Measurements from ENCODE around the gene TACC2.

The TACC2 gene

DNA sequence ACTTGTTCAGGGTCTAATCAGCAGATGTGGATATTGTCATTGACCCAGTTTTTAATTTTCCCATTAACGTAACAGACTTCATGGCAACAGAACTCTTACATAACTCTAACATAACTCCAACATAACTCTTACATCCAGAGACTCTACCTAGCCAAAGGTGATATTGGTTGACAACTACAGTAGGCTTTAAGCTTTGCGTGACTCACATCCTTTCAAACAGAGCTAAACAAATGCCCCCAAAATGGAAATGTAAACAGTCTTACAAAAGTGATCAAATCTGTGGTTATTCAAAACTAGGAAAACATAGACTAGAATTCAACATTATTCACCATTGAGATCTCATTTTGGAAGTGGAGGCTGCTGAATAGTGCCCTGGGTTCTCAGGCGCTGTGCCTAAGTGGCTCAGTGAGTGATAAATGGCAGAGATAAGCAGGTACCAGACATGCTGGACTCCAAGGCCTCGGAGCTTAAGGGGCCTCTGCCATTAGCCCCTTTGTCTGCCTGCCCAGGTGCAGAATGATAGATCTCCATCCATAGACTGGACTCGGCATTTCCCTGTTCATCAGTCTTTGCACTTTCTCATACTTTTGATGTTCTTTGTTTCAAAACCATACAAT is 247.8 kb downstream of the TACC2 start:
- DNase-seq, result no peak

DNA sequence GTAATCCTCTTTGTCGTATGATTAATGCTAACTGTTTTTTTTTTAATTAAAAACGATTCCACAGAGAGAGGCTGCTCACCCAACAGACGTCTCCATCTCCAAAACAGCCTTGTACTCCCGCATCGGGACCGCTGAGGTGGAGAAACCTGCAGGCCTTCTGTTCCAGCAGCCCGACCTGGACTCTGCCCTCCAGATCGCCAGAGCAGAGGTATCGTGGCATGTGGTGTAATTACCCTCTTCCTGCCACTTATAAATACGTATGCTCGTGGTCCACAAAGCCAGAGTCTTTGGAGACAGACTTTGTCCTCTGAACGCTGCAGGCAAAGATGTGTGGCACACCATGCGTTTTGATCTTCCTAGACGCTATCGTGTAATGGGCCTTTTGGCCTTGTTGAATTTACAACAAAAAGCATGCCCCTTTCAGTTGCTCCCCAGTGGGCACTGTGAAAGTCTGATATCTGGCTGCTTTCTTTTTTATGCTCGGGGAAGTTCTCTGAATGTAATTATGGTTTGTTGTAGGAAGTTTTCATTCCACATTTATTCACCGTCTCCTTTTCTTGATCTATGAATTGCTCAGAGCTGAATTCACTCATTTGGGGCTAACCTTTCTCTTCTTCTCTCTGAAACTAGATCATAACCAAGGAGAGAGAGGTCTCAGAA is 248.5 kb downstream of the TACC2 start:
- no peak for DNase-seq

DNA sequence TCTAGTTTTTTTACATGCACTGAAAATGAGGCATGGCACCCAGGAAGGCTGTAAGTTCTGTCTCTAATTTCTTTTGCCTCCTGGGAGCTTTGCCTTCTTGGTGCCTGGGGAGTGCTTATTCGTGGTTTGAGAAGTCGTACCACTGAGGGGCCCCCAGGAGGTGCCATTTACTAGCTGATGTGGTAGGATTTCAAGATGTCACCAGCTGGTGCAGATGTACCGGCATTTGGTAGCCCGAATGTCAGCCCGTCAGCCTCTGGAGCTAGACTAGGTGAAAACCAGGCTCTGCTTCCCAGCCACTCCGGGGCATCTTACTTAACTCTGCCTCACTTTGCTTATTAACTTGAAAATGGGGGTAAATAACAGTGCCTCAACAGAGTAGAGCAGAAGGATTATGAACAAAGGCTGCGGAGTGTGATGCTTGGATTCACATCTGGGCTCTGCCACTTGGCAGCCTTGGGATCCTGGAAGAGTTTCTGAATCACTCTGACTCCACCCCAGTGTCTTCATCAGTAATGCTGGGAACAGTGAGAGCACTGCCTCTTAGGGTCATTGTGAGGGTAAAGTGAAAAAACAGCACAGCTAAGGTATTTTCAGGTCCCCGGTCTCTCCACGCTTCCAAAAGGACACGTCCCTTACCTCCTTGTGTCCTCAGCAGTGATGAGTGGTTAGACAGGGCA is 250.8 kb downstream of the TACC2 start:
- no peak for DNase-seq

DNA sequence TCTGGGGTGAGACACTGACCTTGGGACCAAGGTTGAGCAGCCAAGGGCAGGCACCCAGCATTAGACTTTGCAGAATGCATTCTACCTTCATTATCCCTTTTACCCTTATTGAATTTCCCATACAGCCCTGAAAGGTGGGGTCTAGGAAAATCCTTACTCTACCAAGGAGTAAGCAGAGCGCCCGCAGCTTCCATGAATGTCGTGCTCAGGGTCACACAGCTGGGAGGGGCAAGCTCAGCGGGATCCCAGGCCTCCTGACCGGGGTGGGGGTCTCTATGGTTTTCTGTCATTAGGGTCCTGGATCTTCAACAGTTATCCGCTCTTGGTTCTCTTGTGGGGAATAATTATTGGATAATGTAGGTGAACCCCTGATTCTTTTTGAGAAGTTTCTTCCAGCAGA is 251.4 kb downstream of the TACC2 start:
- DNase-seq, result no peak

DNA sequence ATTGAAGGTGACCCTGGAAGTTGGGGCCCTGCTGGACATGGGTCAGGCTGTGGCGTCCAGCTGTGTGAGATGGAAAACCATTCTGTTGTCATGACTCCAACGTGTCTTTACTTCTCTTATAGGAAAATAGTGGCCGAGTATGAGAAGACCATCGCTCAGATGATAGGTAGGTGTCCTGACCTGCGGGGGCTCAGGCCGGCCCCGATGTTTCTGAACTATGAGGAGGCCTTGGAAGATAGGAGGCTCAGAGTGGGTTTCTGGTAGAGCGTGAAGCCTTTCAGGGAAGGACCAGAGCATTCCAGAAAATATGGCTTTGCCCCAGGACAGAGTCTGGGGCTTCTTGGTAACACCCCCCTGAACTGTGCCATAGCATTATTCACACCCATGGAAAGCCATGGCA is 252.9 kb downstream of the TACC2 start:
- DNase-seq, result no peak

DNA sequence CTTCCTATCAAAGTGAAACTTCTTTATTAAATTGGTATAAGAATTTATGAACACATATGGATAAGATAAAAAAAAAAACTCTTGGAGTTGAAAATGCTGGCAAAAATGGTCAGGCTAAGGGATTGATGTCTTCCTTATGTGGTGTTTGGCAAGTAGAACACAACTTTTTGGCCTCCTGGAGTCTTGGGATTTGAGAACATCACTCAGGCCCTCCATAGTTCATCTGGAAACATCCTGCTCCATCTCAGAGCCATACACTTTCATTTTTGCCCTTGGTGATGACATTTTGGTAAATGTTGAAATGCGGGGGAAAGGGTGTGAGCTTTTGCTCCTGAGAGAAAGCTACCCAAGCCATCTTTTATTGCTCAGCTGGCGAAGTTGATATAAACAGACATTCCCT is 254.6 kb downstream of the TACC2 start:
- no peak for DNase-seq

DNA sequence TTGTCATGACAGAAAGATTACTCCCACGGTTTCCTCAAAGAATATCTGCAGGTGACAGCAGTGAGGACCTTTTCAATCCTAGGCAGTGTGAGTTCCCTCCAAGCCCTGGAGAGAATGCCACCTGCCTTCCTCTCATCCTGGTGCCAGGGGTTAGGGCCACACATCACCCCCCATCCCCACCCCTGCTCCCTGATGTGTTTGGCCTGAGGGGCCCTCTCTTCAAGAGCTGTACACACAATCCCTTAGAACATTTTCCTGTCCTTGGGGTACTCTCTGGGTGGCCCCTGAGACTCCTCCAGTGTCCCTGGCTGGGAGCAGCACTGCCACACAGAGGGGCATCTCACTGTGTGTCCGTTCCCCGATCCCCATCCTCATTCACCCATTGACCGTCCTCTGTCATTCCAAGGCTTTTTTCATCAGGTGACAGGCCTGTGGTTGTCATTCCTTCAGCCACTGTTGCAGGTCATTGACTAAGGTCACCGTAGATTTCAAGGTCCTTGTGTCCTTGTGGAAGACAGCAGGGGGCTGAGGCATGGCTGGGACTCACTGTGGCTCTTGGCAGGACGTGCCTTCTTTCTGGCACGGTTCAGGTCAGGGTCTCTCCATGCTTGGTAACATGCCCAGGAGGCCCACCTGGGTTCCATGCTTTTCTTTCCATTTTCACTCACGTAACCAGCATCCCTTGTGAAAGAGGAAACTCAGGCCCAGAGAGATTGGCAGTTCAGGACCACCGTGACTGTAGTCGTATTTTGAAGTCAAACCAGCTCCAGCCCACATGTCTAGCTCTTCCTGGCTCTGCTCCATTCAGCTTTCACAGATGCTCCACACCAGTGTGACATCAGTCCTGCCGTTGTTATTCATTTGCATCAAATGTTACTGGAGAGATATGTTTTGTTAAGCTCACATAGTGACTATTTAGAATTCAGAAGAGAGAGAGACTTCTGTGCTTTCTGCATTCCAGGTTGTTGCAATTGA is 255.3 kb downstream of the TACC2 start:
- no peak for DNase-seq

DNA sequence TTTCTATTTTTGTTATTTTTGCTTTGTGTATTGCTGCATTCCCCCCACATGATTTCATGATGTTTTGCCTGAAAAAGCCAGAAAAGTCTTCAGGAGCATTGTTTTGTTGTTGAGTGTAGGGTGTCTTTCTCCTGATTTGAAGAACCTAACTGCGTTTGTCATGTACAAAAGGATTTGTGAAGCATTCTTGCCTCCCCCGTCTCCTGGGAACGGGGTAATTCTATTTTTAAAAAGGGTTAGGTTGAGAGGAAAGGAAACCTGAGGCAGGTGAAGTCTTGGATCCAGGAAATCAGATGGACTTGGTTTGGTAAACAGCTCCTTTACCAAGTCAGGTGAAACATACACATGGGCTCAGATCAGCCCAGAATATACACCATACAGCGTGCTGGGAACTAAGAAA is 256.2 kb downstream of the TACC2 start:
- DNase-seq, result no peak

DNA sequence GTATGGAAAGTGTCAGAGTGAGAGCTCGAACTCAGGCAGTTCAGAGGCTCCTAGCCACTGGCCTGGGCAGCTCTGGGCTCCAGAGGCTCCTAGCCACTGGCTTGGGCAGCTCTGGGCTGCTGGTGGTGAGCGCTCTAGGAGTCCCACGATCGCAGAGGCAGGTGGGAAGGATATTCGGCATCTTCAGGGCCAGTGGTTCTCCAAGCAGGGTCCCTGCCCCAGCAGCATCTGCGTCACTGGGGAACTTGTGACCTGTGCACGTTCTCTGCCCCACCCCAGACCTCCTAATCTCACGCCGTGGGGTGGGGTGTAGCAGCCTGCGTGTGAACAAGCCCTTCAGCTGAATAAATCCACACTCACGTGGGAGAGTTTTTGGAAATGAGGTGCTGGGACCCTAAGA is 256.9 kb downstream of the TACC2 start:
- no peak for DNase-seq

DNA sequence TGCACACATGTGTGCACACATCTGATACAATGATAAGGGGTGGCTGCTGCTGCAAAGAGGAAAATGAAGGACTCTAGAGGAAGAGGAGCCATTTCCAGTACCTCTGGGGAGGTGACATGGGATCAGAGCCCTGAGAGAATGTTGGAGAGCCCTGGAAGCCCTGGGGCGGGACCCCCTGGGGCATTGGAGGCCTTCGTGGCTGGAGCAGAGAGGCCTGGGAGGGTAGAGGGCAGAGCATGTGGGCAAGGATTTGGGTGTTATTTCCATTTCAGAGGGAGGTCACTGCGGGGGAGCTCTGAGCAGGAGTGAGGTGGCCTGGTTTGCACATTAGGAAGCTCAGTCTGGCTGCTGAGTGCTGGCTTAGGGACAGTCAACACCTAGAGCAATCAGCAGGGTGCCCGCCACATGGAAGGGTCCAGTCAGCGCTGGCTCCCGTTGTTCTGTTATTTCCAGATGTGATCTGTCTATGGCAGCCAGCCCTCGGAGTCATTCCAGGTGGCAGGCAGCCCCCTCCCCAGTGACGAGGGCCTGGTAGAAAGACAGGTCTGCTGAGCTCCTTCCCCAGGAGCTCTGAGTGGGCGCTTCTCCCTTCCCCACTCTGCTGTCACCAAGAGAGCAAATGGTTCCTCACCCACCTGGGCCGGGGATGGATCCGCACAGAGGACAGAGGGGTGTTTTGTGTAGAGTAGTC is 258.0 kb downstream of the TACC2 start:
- DNase-seq, result no peak

DNA sequence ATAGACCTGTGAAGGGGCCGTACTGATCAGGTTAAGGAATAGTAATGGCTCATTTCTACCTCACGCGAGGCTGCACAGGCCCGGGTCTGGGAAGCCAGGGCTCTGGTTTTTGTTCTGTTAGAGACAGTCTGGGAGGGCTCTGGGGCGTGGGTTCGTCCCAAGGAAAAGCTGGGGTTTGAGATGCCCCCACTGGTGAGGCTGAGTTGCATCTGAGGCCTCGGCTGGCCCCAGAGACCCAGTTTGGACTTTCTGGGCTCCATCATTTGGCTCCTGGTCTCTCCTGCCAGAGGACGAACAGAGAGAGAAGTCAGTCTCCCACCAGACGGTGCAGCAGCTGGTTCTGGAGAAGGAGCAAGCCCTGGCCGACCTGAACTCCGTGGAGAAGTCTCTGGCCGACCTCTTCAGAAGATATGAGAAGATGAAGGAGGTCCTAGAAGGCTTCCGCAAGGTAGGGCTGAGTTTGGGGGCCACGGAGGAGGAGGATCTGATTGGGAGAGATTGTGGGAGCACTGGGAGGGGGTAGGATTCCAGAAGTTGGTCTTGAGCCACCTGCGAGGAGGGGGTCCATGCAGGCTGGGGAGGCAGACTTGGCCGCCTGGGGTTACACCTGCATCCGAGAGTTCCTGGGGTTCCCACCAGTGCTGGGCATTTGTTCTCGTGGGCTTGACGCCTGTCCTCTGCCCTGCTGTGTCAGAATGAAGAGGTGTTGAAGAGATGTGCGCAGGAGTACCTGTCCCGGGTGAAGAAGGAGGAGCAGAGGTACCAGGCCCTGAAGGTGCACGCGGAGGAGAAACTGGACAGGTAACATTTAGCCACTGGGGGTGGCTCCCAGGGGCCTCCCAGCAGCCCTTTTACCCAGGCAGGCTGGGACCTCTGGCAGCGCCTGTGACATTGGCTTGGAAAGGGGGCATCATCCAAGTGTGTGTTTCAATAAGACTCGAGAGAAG is 259.7 kb downstream of the TACC2 start:
- no peak for DNase-seq

DNA sequence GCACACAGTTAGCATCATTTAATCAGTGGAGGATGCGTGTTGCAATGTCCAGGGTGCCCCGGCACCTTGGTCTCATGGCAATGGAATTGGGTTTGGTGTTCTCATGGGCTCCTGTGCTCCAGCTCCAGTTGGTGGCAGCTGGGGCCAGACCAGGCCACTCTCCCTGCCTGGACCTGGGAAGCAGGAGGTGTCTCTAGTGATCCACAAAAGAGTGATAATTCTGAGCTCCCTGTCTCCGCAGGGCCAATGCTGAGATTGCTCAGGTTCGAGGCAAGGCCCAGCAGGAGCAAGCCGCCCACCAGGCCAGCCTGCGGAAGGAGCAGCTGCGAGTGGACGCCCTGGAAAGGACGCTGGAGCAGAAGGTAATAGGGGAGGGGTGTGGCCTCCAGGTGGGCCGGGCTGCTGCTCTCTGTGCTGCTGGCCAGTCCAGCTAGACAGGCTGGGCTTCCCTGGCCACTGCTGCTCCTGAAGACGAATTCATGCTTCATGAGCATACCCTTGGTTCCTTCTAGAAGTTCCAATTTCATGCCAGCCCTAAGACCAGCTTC is 260.4 kb downstream of the TACC2 start:
- DNase-seq, result no peak

DNA sequence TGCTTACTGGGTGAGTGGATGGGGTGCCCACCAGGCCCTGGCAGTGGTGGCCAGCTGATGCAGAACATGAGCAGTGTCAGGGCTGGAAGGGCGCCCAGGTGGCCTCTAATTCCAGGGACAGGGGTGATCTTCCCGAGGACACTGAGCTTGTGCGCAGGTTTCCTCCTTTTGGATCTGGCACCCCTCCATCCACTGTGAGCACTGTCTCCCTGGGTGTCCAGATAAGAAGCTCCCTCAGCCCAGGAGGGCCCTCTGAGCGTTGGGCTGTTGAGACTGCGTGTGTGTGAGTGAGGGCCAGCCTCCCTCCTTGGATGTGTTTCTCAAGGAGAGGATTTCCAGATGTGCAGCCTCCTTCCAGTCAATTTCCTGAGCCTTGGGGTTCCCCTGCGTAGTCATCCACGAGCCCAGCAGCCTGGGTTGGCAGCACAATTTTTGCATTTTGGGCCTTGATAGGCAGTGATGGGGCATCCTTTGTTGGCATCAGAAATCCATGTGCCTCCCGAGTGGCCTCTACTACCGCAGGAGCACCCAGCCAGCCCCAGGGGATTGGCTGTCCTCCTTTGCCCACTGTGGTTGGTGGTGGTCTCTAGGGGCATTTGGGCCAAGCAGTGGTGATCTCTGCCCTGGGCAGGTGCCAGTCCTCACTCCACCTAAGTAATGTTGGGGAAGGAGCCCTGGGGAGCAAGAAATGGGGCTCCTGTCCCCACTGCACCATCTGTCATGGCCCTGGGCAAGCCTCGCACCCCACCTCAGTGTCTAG is 261.2 kb downstream of the TACC2 start:
- no peak for DNase-seq

DNA sequence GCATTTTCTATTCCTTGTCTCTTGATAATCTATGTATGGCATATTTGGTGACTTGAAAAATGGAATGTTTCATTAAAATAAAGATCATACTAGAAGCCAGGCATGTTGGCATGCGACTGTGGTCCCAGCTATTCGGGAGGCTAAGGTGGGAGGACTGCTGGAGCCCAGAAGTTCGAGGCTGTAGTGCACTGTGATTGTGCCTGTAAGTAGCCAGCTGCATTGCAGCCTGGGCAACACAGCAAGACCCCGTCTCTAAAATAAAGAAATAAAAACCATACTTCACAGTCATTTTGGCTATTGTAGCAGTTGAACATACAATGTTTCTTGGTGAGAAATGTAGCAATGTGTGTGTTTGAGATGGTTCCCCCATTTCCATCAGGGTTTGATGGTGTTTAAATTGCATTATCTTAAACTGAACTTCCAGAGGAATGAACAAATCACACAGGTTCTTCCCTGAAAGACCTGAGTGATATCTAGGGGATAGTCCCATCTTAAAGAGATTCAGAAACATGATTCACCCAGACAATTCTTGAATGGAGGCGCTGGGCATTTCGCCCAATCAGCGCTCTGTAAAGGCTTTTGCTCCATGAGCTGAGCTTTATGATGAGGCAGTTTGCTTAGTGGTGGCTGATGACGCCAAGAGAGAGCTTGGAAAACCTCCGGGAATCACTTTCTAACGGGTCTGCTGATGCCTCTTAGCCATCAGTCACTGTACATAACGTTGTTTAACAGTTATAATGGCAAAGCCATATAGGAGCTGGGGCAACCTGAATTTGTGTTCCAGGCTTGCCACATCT is 262.7 kb downstream of the TACC2 start:
- no peak for DNase-seq

DNA sequence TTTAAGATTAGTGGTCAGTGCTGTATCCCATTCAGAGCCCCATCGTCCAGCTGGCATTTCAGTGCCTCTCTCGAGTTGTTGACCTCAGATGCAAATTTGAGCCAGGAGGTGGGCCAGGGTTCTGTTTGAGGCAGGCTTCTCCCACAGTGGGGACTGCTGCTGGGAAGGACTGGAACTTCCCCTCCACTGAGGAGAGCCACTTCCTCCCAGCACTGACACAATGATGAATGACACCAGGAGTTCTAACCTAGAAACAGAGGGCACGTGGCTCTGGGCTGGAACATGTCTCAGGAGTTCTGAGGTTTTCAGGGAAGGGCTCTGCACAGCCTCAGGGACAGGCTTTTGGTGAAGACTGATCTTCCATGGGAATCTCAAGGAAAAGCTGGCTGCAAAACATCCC is 263.8 kb downstream of the TACC2 start:
- no peak for DNase-seq

DNA sequence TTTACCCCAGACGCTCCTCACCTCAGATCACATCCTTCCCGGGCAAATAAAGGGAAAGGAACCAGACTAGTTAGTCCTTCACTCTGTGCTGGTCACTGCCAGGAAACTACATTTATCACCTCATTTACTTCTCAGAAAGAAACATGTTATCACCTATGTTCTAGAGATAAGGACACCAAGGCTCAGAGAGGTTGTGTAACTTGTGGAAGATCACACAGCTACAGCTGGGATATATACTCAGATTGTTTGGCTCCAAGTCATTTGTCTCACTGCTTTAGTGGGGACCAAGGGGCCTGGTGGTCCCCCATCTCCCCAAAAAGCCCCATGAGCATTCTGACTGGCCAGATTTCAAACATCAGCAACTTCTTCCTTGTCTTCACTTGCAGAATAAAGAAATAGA is 264.6 kb downstream of the TACC2 start:
- DNase-seq, result no peak

DNA sequence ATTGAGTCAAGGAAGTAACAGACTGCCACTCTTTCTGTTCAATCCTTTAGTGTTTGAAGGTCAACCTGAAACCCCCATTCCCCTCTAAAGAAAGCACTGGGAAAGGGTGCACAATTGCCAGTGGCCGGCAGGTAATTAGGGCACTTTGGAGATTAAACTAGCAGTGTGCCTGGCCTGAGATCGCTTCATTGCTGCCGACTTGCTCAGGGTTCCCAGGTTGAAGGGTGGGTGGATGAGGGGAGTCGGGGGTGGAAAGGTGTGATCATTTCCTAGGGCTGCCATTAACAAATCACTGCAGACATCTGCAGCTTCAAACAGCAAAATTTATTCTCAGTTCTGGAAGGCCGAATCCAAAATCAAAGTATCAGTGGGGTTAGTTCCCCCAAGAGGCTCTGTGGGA is 265.9 kb downstream of the TACC2 start:
- no peak for DNase-seq

DNA sequence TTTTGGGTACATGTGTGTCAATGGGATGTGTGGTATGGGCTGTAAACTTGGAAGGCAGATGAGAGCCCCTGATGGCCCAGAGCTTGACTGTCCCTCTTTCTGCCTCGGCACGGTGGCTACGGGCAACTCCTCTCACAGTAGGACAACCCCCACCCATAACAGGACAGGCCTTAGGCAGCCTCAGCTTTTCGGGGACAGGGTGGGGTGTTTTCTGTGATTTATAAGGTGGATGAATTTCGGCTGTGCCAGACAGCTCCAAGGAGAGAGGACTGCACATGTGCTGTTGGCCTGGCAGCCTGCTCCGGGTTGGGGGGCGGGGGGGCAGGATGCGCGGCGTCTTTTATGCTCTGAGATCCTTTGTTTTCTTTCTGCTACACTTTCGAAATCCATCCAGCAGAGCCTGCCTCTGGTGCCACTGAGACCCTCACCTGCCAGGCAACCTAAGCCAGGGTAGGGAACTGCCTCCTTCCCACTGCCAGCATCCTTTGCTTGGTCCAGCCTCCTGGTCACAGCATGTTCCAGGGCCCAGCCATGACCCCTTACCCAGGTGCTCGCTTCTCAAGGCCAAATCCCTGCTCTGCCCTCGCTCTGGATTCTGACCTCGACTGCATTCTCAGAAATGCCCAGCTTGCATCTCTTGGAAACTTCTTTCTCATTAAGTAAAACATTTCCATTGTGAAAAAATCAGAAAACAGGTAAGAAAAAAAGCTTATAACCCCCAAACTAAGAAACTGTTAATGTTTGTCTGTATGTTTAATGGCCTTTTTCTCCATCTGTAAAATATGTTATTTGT is 266.7 kb downstream of the TACC2 start:
- no peak for DNase-seq

DNA sequence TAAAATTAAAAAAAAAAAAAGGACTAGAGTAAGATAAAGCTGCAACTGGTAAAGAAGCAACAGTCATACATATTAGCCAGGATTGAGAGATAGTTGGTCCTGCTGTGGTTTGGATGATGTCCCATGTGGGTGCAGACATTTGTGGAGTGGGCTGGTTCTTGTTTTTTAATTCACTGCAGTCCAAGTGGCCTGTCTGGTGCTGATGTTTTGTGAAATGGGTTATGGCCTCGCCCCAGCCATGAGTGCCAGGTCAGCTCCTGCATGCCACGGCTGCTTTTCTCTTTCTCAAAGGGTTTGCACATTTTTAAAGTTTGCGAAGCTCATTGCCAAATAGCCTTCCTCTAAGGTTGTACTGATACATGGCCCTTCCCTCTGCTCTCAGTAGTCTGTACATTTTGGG is 268.1 kb downstream of the TACC2 start:
- DNase-seq, result no peak
